Inflammatory macrophage treated with lipopolysaccharide for 4 hours (primary cell): Measurements from ENCODE around the gene SEMA3G.

Source experiments
- DNase-seq: peaks from one replicate; pipeline ENCODE4 v3.0.0-alpha.2; 2020

SEMA3G gene

GRCh38 chr3:52394751-52395502, 50.0 kb downstream of the SEMA3G start:
- no peak for DNase-seq

DNA sequence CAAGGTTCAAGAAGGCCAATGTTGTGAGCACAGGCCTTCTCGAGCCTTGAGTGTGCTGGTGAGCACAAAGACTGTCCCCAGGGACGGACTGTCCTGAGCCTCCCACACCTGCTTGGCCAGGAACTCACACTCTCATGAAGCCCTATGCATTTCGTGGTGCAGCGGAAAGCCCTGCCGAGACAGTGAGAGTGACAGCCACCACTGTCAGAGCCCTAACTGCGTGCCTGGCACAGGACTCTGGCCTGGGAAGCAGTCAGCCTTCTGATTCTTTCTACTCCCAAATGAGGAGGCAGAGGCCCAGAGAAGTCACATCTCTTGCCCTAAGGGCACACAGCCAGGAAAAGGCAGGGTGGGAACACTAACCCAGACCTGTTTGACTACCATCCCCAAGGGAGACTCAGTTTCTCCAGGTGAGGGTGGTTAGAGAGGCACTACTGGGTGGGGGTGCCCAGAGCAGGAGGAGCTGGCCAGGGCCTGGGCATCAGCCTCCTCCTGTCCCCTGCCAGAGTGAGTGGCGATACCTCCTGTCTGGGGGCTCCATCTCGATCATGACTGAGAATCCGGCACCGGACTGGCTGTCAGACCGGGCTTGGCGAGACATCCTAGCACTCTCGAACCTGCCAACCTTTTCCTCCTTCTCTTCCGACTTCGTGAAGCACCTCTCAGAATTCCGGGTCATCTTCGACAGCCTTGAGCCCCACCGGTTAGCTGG, 50.8 kb downstream of the SEMA3G start:
- DNase-seq: no peak

DNA sequence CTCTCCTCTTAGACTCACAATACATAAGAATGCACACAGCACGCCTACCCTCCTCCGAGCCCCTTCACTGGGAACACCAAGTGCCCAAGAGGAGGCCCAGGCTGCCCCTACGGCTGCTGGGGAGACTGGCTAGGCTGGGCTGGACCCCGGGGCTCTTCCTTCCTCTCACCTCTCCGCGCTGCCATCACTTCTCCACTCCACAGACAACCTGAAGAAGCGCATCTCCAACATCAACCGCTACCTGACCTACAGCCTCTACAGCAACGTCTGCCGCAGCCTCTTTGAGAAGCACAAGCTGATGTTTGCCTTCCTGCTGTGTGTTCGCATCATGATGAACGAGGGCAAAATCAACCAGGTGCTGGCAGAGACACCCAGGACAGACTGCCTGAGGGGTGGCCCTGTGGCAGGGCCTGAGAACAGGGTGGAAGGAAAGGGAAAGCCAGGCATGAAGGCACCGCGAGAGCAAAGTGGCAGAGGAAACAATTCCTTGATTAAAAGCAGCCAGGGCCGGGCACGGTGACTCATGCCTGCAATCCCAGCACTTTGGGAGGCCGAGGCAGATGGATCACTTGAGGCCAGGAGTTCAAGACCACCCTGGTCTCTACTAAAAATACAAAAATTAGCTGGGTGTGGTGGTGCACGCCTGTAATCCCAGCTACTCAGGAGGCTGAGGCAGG, 51.6 kb downstream of the SEMA3G start:
- DNase-seq: no peak

- DNase-seq: no peak
These were observed 52.5 kb downstream of the SEMA3G start for GRCh38 chr3:52392216-52392930.

- DNase-seq: no peak
These were observed 53.8 kb downstream of the SEMA3G start for GRCh38 chr3:52391096-52391495.

DNA sequence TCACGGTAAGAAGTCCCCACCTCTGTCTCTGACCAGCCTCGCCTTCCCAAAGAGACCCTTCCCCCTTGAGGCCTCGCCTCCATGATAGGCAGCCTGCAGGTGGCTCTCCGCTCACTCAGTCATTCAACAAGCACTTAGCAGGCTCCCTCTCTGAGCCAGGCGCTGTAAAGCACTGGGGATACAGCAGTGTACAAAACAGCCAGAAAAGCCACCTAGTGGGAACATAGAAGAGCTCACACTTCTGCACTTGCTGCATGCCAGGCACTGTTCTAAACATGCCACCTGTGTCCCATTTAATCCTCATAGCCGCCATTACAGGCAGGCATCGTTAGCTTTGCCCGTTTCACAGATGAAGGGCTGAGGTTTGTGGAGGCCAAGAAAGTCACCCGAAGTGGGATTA, 56.0 kb downstream of the SEMA3G start:
- no peak for DNase-seq

DNA sequence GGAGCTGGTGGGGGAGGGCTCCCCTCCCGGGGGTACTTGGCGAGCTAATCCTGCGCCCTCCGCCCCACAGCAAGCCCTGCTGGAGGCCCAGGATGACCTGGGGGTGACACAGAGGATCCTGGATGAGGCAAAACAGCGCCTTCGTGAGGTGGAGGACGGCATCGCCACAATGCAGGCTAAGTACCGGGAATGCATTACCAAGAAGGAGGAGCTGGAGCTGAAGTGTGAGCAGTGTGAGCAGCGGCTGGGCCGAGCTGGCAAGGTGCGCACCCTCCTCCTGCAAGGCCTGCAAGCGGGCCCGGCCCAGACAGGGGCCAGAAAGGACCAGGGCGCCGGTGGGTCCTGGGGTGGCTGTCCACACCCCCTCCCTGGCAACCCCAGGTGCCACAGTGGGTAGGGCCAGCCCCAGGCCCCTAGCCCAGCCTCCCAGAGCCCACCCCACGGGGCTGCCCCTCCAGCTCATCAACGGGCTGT, 56.5 kb downstream of the SEMA3G start:
- DNase-seq: no peak

GRCh38 chr3:52387481-52387880, 57.4 kb downstream of the SEMA3G start:
- no peak for DNase-seq

DNA sequence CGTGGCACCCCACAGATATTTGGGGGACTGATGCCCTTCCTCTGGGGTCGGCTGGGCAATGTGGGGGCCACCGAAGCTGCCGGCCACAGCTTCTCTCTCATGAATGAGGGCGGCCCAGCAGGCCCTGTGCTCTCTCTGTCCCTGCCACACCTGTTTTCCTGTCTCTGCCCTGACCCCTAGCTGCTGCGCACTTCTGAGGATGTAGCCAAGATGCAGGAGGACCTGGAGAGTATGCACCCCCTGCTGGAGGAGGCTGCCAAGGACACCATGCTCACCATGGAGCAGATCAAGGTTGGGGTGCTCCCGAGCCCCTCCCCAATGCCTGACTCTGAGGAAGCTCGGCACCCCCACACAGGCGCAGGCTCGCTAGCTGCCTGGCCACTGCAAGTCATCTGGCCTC, 59.7 kb downstream of the SEMA3G start:
- DNase-seq: no peak

- no peak for DNase-seq
These were observed 60.7 kb downstream of the SEMA3G start for GRCh38 chr3:52384019-52384761.

GRCh38 chr3:52383446-52383845, 61.5 kb downstream of the SEMA3G start:
- no peak for DNase-seq
